ENCODE measurements around the gene GIMAP6.

GIMAP6 gene

GRCh38 chr7:150654692-150655091 is 22.5 kb upstream of the GIMAP6 start:
- DNase-seq (ENCODE audit: low read depth, low spot score): no peak
- no peak for TF ChIP-seq EZH2 (IDR thresholded peaks at IDR 0.05)
- no peak for TF ChIP-seq POLR2AphosphoS5 (IDR thresholded peaks at IDR 0.05; ENCODE audit: borderline replicate concordance, low read depth, low read length)
- no peak for TF ChIP-seq FOXP2 (optimal IDR thresholded peaks at IDR 0.05; ENCODE audit: control extremely low read depth, extremely low read length, insufficient read depth)
- no peak overlapping the region for H3K27ac ChIP-seq
- H3K9me3 ChIP-seq (ENCODE audit: low read depth, low read length): no peaks in the 10 kb centered on the region
- no peak overlapping the region for H3K9ac ChIP-seq (ENCODE audit: insufficient read length)
- no peak overlapping the region for H3K4me3 ChIP-seq
- H3K36me3 ChIP-seq (ENCODE audit: insufficient read depth, low read length): no peaks in the 10 kb centered on the region

- Histone ChIP-seq H3K36me3 (ENCODE audit: insufficient read depth, low read length) (no peaks in the 10 kb centered on the region), H3K9ac (ENCODE audit: insufficient read length) (no peak overlapping the region), H3K9me3 (ENCODE audit: low read depth, low read length) (no peaks in the 10 kb centered on the region), H3K4me3 (no peak overlapping the region), H3K27ac (no peak overlapping the region)
- TF ChIP-seq POLR2AphosphoS5 (IDR thresholded peaks at IDR 0.05; ENCODE audit: borderline replicate concordance, low read depth, low read length): no peak
- no peak for TF ChIP-seq EZH2 (IDR thresholded peaks at IDR 0.05)
- TF ChIP-seq FOXP2 (optimal IDR thresholded peaks at IDR 0.05; ENCODE audit: control extremely low read depth, extremely low read length, insufficient read depth): no peak
- DNase-seq (ENCODE audit: low read depth, low spot score): no peak
Observed at GRCh38 chr7:150649080-150649385, 16.8 kb upstream of the GIMAP6 start.

GRCh38 chr7:150648353-150649079 is 16.3 kb upstream of the GIMAP6 start:
- H3K27ac ChIP-seq: no peak overlapping the region
- no peak for TF ChIP-seq POLR2AphosphoS5 (IDR thresholded peaks at IDR 0.05; ENCODE audit: borderline replicate concordance, low read depth, low read length)
- TF ChIP-seq EZH2 (IDR thresholded peaks at IDR 0.05): no peak
- TF ChIP-seq FOXP2 (optimal IDR thresholded peaks at IDR 0.05; ENCODE audit: control extremely low read depth, extremely low read length, insufficient read depth): no peak
- H3K4me3 ChIP-seq: no peak overlapping the region
- DNase-seq (ENCODE audit: low read depth, low spot score): no peak
- H3K9ac ChIP-seq (ENCODE audit: insufficient read length): no peak overlapping the region
- no peaks in the 10 kb centered on the region for H3K9me3 ChIP-seq (ENCODE audit: low read depth, low read length)
- no peaks in the 10 kb centered on the region for H3K36me3 ChIP-seq (ENCODE audit: insufficient read depth, low read length)

- H3K36me3 ChIP-seq (ENCODE audit: insufficient read depth, low read length): no peaks in the 10 kb centered on the region
- no peak overlapping the region for H3K9ac ChIP-seq (ENCODE audit: insufficient read length)
- no peak for DNase-seq (ENCODE audit: low read depth, low spot score)
- TF ChIP-seq FOXP2 (optimal IDR thresholded peaks at IDR 0.05; ENCODE audit: control extremely low read depth, extremely low read length, insufficient read depth) (no peak), EZH2 (IDR thresholded peaks at IDR 0.05) (no peak), POLR2AphosphoS5 (IDR thresholded peaks at IDR 0.05; ENCODE audit: borderline replicate concordance, low read depth, low read length) (no peak)
- no peak overlapping the region for H3K27ac ChIP-seq
- H3K4me3 ChIP-seq: no peak overlapping the region
- no peaks in the 10 kb centered on the region for H3K9me3 ChIP-seq (ENCODE audit: low read depth, low read length)
Observed at GRCh38 chr7:150645259-150646020, 13.3 kb upstream of the GIMAP6 start.

- no peaks in the 10 kb centered on the region for H3K36me3 ChIP-seq (ENCODE audit: insufficient read depth, low read length)
- TF ChIP-seq EZH2 (IDR thresholded peaks at IDR 0.05): no peak
- no peak for TF ChIP-seq FOXP2 (optimal IDR thresholded peaks at IDR 0.05; ENCODE audit: control extremely low read depth, extremely low read length, insufficient read depth)
- TF ChIP-seq POLR2AphosphoS5 (IDR thresholded peaks at IDR 0.05; ENCODE audit: borderline replicate concordance, low read depth, low read length): no peak
- no peak overlapping the region for H3K9ac ChIP-seq (ENCODE audit: insufficient read length)
- no peak overlapping the region for H3K4me3 ChIP-seq
- no peak for DNase-seq (ENCODE audit: low read depth, low spot score)
- H3K9me3 ChIP-seq (ENCODE audit: low read depth, low read length): no peaks in the 10 kb centered on the region
- no peak overlapping the region for H3K27ac ChIP-seq
Observed at GRCh38 chr7:150642926-150643325, 10.7 kb upstream of the GIMAP6 start.

GRCh38 chr7:150641854-150642253 is 9.7 kb upstream of the GIMAP6 start:
- H3K4me3 ChIP-seq: no peak overlapping the region
- no peaks in the 10 kb centered on the region for H3K9me3 ChIP-seq (ENCODE audit: low read depth, low read length)
- H3K36me3 ChIP-seq (ENCODE audit: insufficient read depth, low read length): no peaks in the 10 kb centered on the region
- DNase-seq (ENCODE audit: low read depth, low spot score): no peak
- no peak overlapping the region for H3K27ac ChIP-seq
- H3K9ac ChIP-seq (ENCODE audit: insufficient read length): no peak overlapping the region
- TF ChIP-seq FOXP2 (optimal IDR thresholded peaks at IDR 0.05; ENCODE audit: control extremely low read depth, extremely low read length, insufficient read depth) (no peak), EZH2 (IDR thresholded peaks at IDR 0.05) (no peak), POLR2AphosphoS5 (IDR thresholded peaks at IDR 0.05; ENCODE audit: borderline replicate concordance, low read depth, low read length) (no peak)

- Histone ChIP-seq H3K9ac (ENCODE audit: insufficient read length) (no peak overlapping the region), H3K27ac (no peak overlapping the region), H3K9me3 (ENCODE audit: low read depth, low read length) (no peaks in the 10 kb centered on the region), H3K36me3 (ENCODE audit: insufficient read depth, low read length) (no peaks in the 10 kb centered on the region), H3K4me3 (no peak overlapping the region)
- TF ChIP-seq EZH2 (IDR thresholded peaks at IDR 0.05): no peak
- no peak for TF ChIP-seq POLR2AphosphoS5 (IDR thresholded peaks at IDR 0.05; ENCODE audit: borderline replicate concordance, low read depth, low read length)
- no peak for TF ChIP-seq FOXP2 (optimal IDR thresholded peaks at IDR 0.05; ENCODE audit: control extremely low read depth, extremely low read length, insufficient read depth)
- no peak for DNase-seq (ENCODE audit: low read depth, low spot score)
Observed at GRCh38 chr7:150633926-150634325, 1.7 kb upstream of the GIMAP6 start.

- no peak for DNase-seq (ENCODE audit: low read depth, low spot score)
- Histone ChIP-seq H3K9ac (ENCODE audit: insufficient read length) (no peak overlapping the region), H3K36me3 (ENCODE audit: insufficient read depth, low read length) (no peaks in the 10 kb centered on the region), H3K4me3 (no peak overlapping the region), H3K9me3 (ENCODE audit: low read depth, low read length) (no peaks in the 10 kb centered on the region), H3K27ac (no peak overlapping the region)
- TF ChIP-seq POLR2AphosphoS5 (IDR thresholded peaks at IDR 0.05; ENCODE audit: borderline replicate concordance, low read depth, low read length): no peak
Observed at GRCh38 chr7:150631084-150631826, 930 bp downstream of the GIMAP6 start.
